ENCODE results near the gene UPF2.

The UPF2 gene

DNA sequence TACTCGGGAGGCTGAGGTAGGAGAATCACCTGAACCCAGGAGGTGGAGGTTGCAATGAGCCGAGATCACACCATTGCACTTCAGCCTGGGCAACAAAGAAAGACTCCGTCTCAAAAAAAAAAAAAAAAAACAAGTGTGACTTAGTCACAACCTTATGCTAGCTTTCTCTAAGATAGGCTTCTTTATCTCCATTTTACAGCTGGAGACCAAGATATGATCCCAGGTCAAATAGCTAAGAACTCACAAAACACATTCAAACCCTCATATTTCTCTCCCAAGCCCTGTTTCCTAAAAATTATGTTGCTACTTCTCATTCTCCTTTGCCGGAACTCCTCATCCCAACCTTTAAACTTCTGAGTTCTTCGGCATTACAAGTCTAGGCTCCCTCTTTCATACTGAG lies 13.1 kb upstream of the UPF2 start:
- TF ChIP-seq SIN3A (IDR thresholded peaks at IDR 0.05; ENCODE audit: borderline replicate concordance, insufficient read depth, low read length) = no peak
- no peak for TF ChIP-seq FOXP2 (optimal IDR thresholded peaks at IDR 0.05; ENCODE audit: borderline replicate concordance, extremely low read depth, extremely low read length, insufficient read depth)
- no peak for TF ChIP-seq TAF1 (IDR thresholded peaks at IDR 0.05; ENCODE audit: borderline replicate concordance, insufficient read depth, low read length)
- no peak for TF ChIP-seq POLR2AphosphoS5 (IDR thresholded peaks at IDR 0.05; ENCODE audit: low read depth, low read length)
- TF ChIP-seq, protein P1, sequence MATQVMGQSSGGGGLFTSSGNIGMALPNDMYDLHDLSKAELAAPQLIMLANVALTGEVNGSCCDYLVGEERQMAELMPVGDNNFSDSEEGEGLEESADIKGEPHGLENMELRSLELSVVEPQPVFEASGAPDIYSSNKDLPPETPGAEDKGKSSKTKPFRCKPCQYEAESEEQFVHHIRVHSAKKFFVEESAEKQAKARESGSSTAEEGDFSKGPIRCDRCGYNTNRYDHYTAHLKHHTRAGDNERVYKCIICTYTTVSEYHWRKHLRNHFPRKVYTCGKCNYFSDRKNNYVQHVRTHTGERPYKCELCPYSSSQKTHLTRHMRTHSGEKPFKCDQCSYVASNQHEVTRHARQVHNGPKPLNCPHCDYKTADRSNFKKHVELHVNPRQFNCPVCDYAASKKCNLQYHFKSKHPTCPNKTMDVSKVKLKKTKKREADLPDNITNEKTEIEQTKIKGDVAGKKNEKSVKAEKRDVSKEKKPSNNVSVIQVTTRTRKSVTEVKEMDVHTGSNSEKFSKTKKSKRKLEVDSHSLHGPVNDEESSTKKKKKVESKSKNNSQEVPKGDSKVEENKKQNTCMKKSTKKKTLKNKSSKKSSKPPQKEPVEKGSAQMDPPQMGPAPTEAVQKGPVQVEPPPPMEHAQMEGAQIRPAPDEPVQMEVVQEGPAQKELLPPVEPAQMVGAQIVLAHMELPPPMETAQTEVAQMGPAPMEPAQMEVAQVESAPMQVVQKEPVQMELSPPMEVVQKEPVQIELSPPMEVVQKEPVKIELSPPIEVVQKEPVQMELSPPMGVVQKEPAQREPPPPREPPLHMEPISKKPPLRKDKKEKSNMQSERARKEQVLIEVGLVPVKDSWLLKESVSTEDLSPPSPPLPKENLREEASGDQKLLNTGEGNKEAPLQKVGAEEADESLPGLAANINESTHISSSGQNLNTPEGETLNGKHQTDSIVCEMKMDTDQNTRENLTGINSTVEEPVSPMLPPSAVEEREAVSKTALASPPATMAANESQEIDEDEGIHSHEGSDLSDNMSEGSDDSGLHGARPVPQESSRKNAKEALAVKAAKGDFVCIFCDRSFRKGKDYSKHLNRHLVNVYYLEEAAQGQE (IDR thresholded peaks at IDR 0.05; ENCODE audit: insufficient read depth in 1 of 2, low read depth in 2 of 2, low read length in 2 of 2) = no peak

DNA sequence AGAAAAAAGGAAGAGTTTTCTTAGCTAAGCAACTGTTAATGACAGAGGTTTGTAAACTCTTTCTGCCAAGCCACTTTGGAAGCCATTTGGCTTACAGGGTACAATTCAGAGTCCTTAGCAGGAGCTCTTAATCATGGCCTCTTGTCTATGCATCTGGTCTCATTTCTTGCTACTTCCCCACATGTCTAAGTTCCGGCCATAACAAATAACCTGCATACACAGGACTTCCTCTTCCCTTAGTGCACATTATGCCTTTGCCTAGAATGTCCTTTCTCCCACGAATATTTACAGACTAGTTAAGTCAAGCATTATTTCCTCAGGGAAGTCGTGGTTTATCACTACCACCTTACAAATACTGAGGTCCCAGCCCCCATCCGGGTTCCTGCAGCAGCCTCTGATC lies 8.6 kb upstream of the UPF2 start:
- TF ChIP-seq FOXP2 (optimal IDR thresholded peaks at IDR 0.05; ENCODE audit: borderline replicate concordance, extremely low read depth, extremely low read length, insufficient read depth) (no peak), SIN3A (IDR thresholded peaks at IDR 0.05; ENCODE audit: borderline replicate concordance, insufficient read depth, low read length) (no peak), TAF1 (IDR thresholded peaks at IDR 0.05; ENCODE audit: borderline replicate concordance, insufficient read depth, low read length) (no peak), POLR2AphosphoS5 (IDR thresholded peaks at IDR 0.05; ENCODE audit: low read depth, low read length) (no peak)
- TF ChIP-seq, protein P1 (IDR thresholded peaks at IDR 0.05; ENCODE audit: insufficient read depth in 1 of 2, low read depth in 2 of 2, low read length in 2 of 2) = no peak

DNA sequence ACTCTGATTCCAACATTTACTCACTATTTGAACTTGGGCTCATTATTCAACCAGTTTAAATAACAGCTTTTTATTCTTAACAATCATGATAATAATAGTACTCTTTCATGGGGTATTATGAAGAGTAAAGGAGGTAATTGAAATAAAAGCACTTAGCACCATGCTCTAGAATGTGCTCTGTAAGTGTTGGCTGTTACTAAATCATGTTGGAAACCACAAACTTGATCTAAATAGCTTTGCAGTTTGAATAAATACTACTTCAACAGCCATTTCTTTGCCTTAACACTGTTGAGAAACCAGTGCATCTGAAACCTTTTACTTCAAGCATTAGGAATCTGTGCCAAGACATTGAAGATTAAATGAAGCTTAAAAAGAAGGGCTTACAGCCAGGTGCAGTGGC lies 7.9 kb upstream of the UPF2 start:
- TF ChIP-seq FOXP2 (optimal IDR thresholded peaks at IDR 0.05; ENCODE audit: borderline replicate concordance, extremely low read depth, extremely low read length, insufficient read depth) (no peak), SIN3A (IDR thresholded peaks at IDR 0.05; ENCODE audit: borderline replicate concordance, insufficient read depth, low read length) (no peak), TAF1 (IDR thresholded peaks at IDR 0.05; ENCODE audit: borderline replicate concordance, insufficient read depth, low read length) (no peak), POLR2AphosphoS5 (IDR thresholded peaks at IDR 0.05; ENCODE audit: low read depth, low read length) (no peak)
- TF ChIP-seq, protein P1 (IDR thresholded peaks at IDR 0.05; ENCODE audit: insufficient read depth in 1 of 2, low read depth in 2 of 2, low read length in 2 of 2) = no peak

DNA sequence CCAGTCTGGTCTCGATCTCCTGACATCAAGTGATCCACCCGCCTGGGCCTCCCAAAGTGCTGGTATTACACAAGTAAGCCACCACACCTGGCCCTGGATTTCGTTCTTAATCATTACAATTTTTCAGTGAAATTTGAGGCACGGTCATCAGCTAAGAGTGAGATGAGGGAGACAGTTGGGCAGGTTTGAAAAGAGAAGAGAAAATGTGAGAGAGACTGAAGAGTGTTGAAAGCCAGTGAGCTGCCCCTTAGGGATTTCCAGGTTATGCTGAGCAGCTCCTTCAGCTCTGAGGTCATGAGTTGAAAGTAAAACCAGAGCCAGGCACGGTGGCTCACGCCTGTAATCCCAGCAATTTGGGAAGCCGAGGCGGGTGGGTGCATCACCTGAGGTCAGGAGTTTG lies 5.9 kb upstream of the UPF2 start:
- no peak for TF ChIP-seq POLR2AphosphoS5 (IDR thresholded peaks at IDR 0.05; ENCODE audit: low read depth, low read length)
- TF ChIP-seq, protein P1 (IDR thresholded peaks at IDR 0.05; ENCODE audit: insufficient read depth in 1 of 2, low read depth in 2 of 2, low read length in 2 of 2) = no peak
- no peak for TF ChIP-seq FOXP2 (optimal IDR thresholded peaks at IDR 0.05; ENCODE audit: borderline replicate concordance, extremely low read depth, extremely low read length, insufficient read depth)
- no peak for TF ChIP-seq SIN3A (IDR thresholded peaks at IDR 0.05; ENCODE audit: borderline replicate concordance, insufficient read depth, low read length)
- no peak for TF ChIP-seq TAF1 (IDR thresholded peaks at IDR 0.05; ENCODE audit: borderline replicate concordance, insufficient read depth, low read length)

DNA sequence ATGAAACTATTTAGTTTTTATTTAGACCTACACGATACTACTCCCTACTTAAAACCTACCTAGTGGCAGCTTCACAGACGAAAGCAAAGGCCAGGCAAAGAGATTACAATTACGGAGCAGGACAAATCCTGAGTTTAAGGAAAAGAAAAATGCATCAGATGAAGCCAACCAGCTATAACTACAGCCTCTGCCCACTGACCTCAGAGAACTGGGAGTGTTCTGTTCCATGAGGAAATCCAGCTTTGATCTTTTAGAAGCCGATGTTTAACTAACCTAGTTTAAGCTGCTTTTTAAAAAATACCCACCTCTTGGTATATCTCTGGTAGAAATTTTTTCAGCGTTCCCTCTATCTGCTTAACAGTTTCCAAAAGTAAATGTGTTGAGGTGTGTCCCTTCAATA lies 3.0 kb upstream of the UPF2 start:
- TF ChIP-seq SIN3A (IDR thresholded peaks at IDR 0.05; ENCODE audit: borderline replicate concordance, insufficient read depth, low read length) (no peak), FOXP2 (optimal IDR thresholded peaks at IDR 0.05; ENCODE audit: borderline replicate concordance, extremely low read depth, extremely low read length, insufficient read depth) (no peak)
- TF ChIP-seq, protein P1 (IDR thresholded peaks at IDR 0.05; ENCODE audit: insufficient read depth in 1 of 2, low read depth in 2 of 2, low read length in 2 of 2) = no peak
